Aorta (tissue), 5 donors: ENCODE data around the gene USP17L28. TPM values are rescaled to one million over a fixed set of nuclear protein-coding genes. Genes with fewer than 3 reads are reported as not detected.
"Not testable (repeated sequence)": the region's sequence is repeated elsewhere in the genome, so short reads cannot be mapped to it uniquely, and the experiment has no call there.

ENCODE experiments used
- ATAC-seq: fragments of 200-7000 bp; cut with Tn5 transposase; one replicate; pipeline ENCODE4 v1.9.1; 2022; ENCODE audit warnings: moderate library complexity; ENCODE audit not compliant: low FRiP score
- DNase-seq, 2 donors: peaks; one replicate each; pipeline ENCODE4 v3.0.0-alpha.2; 2020
- H3K27ac ChIP-seq, 2 donors: one replicate each; pipeline ENCODE4 v1.5.1; 2013; ENCODE audit warnings: low read length in 2 of 2, mild to moderate bottlenecking in 2 of 2, moderate library complexity in 2 of 2, control low read depth in 1 of 2, inconsistent platforms in 1 of 2, low read depth in 1 of 2
- H3K27me3 ChIP-seq, 2 donors: one replicate each; pipeline ENCODE4 v1.6.1; 2013; ENCODE audit warnings: control low read depth in 1 of 2, low read length in 1 of 2, mild to moderate bottlenecking in 1 of 2, moderate library complexity in 1 of 2; ENCODE audit not compliant: insufficient read depth in 2 of 2, control insufficient read depth in 1 of 2
- H3K36me3 ChIP-seq, 2 donors: one replicate each; pipeline ENCODE4 v1.6.1; 2013; ENCODE audit warnings: control low read depth in 1 of 2, low read length in 1 of 2, mild to moderate bottlenecking in 1 of 2; ENCODE audit not compliant: insufficient read depth in 2 of 2, control insufficient read depth in 1 of 2
- H3K4me1 ChIP-seq, 2 donors: one replicate each; pipeline ENCODE4 v1.6.1; 2013; ENCODE audit warnings: low read length in 2 of 2, control low read depth in 1 of 2, mild to moderate bottlenecking in 1 of 2, moderate library complexity in 1 of 2; ENCODE audit not compliant: insufficient read depth in 2 of 2, control insufficient read depth in 1 of 2
- H3K4me3 ChIP-seq, 2 donors: one replicate each; pipeline ENCODE4 v1.5.1; 2013; ENCODE audit warnings: low read length in 2 of 2, control low read depth in 1 of 2, mild to moderate bottlenecking in 1 of 2
- H3K9me3 ChIP-seq: one replicate; pipeline ENCODE4 v1.6.1; 2013; ENCODE audit warnings: mild to moderate bottlenecking, low read length; ENCODE audit not compliant: control insufficient read depth
- WGBS, 2 donors: extraction: QIAGEN DNeasy Blood & Tissue Kit; methylation state at CpG; one replicate each; pipeline ENCODE4 v1.1.7; 2013; 5-methylcytosine and 5-hydroxymethylcytosine counted together
- intact Hi-C, 2 donors: fragments of 100-400 bp; cut with DNase I; formaldehyde crosslinking; loops; one replicate each; pipeline versions ENCODE4 v1.14.2 to v1.15.0; 2022
- long read RNA-seq, 2 donors: library from polyadenylated mRNA; unstranded; transcript quantifications; one replicate each; pipeline ENCODE4 v2.0.0, GENCODE V29; 2020 to 2021
- polyA plus RNA-seq, 2 donors: library from polyadenylated mRNA; stranded (reverse); fragments of 200-250 nt; gene quantifications; one replicate each; pipeline ENCODE4 v1.2.3, GENCODE V29; 2013
- total RNA-seq, 2 donors: library from RNA; stranded (reverse); fragmentation: NEBNext Ultra II Directional; extraction: Animal tissue kit (Norgen Biotek cat#: 25700); gene quantifications; one replicate each; pipeline ENCODE4 v1.2.1, GENCODE V29; 2021
- donor health status: healthy with polysubstance abuse.
- donor health status: Bipolar disorder and iron deficiency.
- donor health status: DM: no; HTN: no; CAD: no.
- donor health status: DM: no; HTN: no; CAD: no.
- donor health status: DM: yes; HTN: yes; CAD: no.

The USP17L28 gene
- total RNA-seq (not detected), polyA plus RNA-seq (not detected)
- long read RNA-seq, donor 1: 0 reads
- long read RNA-seq, donor 2: 0 reads

GRCh38 chr4:9348593-9348992, at the start of gene USP17L28:
Gene USP17L28, plus strand, starts transcription at chr4:9348893. Its CDS starts 0 bp downstream, at chr4:9348893.
- H3K27ac ChIP-seq, H3K27me3 ChIP-seq, DNase-seq, H3K4me3 ChIP-seq, H3K4me1 ChIP-seq, ATAC-seq, H3K9me3 ChIP-seq, H3K36me3 ChIP-seq, intact Hi-C loops: not testable (repeated sequence)
- no CpG with 5 or more reads among the region's 15 CpGs for WGBS, 2 donors

DNA sequence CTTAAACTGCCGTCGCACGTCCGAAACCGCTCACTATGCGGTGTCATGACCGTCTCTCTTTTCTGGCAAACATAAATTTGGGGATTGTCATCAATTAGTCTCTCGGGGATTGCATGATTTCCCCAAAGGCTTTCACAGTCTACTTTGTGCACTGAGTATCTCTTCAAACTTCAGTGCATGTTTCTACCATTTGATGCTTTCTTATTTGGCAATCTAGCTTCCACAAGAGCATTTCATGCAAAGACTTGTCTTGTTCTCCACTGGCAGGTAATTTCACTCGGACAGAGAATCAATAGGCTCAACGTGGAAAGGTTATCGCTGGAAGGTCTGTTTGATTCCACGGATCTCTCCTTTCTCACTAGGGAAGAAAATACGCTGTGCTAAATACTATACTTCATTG, 24.5 kb upstream of the USP17L28 start:
- 83 to 93% methylated on average over 1 of the region's 13 CpGs for WGBS, 2 donors

DNA sequence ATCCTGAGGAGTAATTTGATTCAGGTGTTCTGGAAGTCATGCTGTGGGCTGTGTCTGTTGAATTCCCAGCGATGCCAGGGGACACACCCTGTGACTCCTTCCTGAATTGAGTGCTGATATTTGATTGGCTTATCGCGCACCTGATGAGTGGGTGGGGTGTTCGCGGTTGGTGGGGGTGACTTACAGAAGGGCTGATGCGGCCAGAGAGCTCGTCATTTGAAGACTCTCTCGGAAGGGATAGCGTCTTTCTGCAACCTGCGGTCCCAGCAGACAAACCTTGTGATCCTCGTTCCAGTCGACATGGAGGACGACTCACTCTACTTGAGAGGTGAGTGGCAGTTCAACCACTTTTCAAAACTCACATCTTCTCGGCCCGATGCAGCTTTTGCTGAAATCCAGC, 23.8 kb upstream of the USP17L28 start, which contains the start of gene USP17L24:
Gene USP17L24 (plus strand): TSS at position 301 of the 400 bp plus-strand sequence. CDS start 0 bp downstream, at position 301.
- H3K36me3 ChIP-seq, intact Hi-C loops, H3K9me3 ChIP-seq, DNase-seq, ATAC-seq, H3K27ac ChIP-seq, H3K4me1 ChIP-seq, H3K27me3 ChIP-seq, H3K4me3 ChIP-seq: not testable (repeated sequence)
- WGBS, 2 donors: no CpG with 5 or more reads among the region's 15 CpGs

More for the DNA sequence above, 24.5 kb upstream of the USP17L28 start:
- H3K4me1 ChIP-seq, H3K27me3 ChIP-seq, ATAC-seq, DNase-seq, intact Hi-C loops, H3K36me3 ChIP-seq, H3K9me3 ChIP-seq, H3K4me3 ChIP-seq, H3K27ac ChIP-seq: not testable (repeated sequence)

GRCh38 chr4:9329611-9330010, 19.1 kb upstream of the USP17L28 start, which contains the start of gene USP17L25:
Gene USP17L25, plus strand, starts transcription at chr4:9329911. Its CDS starts 0 bp downstream, at chr4:9329911.
- ATAC-seq, DNase-seq, H3K27ac ChIP-seq, H3K4me3 ChIP-seq, H3K4me1 ChIP-seq, H3K36me3 ChIP-seq, intact Hi-C loops, H3K9me3 ChIP-seq, H3K27me3 ChIP-seq: not testable (repeated sequence)
- no CpG with 5 or more reads among the region's 15 CpGs for WGBS, 2 donors

DNA sequence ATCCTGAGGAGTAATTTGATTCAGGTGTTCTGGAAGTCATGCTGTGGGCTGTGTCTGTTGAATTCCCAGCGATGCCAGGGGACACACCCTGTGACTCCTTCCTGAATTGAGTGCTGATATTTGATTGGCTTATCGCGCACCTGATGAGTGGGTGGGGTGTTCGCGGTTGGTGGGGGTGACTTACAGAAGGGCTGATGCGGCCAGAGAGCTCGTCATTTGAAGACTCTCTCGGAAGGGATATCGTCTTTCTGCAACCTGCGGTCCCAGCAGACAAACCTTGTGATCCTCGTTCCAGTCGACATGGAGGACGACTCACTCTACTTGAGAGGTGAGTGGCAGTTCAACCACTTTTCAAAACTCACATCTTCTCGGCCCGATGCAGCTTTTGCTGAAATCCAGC, 14.3 kb upstream of the USP17L28 start, which contains the start of gene USP17L26:
Gene USP17L26 (plus strand): TSS at position 301 of the 400 bp plus-strand sequence. CDS start 0 bp downstream, at position 301.
- intact Hi-C loops, H3K4me3 ChIP-seq, H3K9me3 ChIP-seq, H3K27ac ChIP-seq, H3K36me3 ChIP-seq, DNase-seq, ATAC-seq, H3K27me3 ChIP-seq, H3K4me1 ChIP-seq: not testable (repeated sequence)
- WGBS, 2 donors: 90% methylated on average over 8 of the region's 15 CpGs; no CpG with 5 or more reads in 1 of the 2 donors

DNA sequence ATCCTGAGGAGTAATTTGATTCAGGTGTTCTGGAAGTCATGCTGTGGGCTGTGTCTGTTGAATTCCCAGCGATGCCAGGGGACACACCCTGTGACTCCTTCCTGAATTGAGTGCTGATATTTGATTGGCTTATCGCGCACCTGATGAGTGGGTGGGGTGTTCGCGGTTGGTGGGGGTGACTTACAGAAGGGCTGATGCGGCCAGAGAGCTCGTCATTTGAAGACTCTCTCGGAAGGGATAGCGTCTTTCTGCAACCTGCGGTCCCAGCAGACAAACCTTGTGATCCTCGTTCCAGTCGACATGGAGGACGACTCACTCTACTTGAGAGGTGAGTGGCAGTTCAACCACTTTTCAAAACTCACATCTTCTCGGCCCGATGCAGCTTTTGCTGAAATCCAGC, 9.6 kb upstream of the USP17L28 start, which contains the start of gene USP17L5:
Gene USP17L5 (plus strand): TSS at position 301 of the 400 bp plus-strand sequence. CDS start 0 bp downstream, at position 301.
- intact Hi-C loops, H3K36me3 ChIP-seq, H3K4me1 ChIP-seq, ATAC-seq, H3K4me3 ChIP-seq, H3K9me3 ChIP-seq, DNase-seq, H3K27me3 ChIP-seq, H3K27ac ChIP-seq: not testable (repeated sequence)
- no CpG with 5 or more reads among the region's 15 CpGs for WGBS, 2 donors

- H3K36me3 ChIP-seq, H3K4me1 ChIP-seq, H3K9me3 ChIP-seq, H3K4me3 ChIP-seq, H3K27me3 ChIP-seq, intact Hi-C loops, DNase-seq, H3K27ac ChIP-seq, ATAC-seq: not testable (repeated sequence)
- WGBS, 2 donors: no CpG with 5 or more reads among the region's 15 CpGs
These were observed 4.8 kb upstream of the USP17L28 start, which contains the start of gene USP17L27 for GRCh38 chr4:9343848-9344247. Gene USP17L27, plus strand, starts transcription at chr4:9344148. Its CDS starts 0 bp downstream, at chr4:9344148.

DNA sequence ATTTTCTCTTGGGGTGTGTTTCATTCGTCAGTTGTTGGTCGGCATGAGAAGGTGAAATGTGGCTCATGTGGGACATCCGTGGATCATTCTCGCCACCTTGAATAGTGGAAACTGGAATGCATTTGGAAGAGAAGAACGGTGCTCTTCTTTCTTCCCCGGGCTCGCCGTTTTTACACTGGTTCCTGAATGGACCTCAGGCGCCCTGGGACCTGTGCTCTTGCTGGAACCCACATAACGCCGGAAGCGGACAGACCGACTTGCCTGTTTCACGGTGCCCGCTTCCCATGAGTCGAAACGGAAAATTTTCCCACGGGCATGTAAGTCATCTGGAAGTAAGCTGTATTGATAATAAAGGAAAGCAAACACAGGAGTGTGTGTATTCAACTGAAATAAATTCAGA, 2.2 kb downstream of the USP17L28 start:
- intact Hi-C loops, H3K27ac ChIP-seq, H3K4me1 ChIP-seq, H3K4me3 ChIP-seq, H3K9me3 ChIP-seq, H3K36me3 ChIP-seq, H3K27me3 ChIP-seq, DNase-seq, ATAC-seq: not testable (repeated sequence)
- WGBS, 2 donors: 90% methylated on average over 13 of the region's 18 CpGs; no CpG with 5 or more reads in 1 of the 2 donors

- no CpG with 5 or more reads among the region's 15 CpGs for WGBS, 2 donors
- ATAC-seq: not testable (repeated sequence)
These were observed 4.6 kb downstream of the USP17L28 start, which contains the start of gene USP17L29 for GRCh38 chr4:9353338-9353737. Gene USP17L29, plus strand, starts transcription at chr4:9353638. Its CDS starts 0 bp downstream, at chr4:9353638.

More at GRCh38 chr4:9353338-9353737, 4.6 kb downstream of the USP17L28 start, which contains the start of gene USP17L29:
- H3K27me3 ChIP-seq, H3K27ac ChIP-seq, H3K4me1 ChIP-seq, H3K36me3 ChIP-seq, H3K4me3 ChIP-seq, intact Hi-C loops, H3K9me3 ChIP-seq, DNase-seq: not testable (repeated sequence)
